Large intestine (tissue), 12 donors: ENCODE results near the gene CTSV. TPM values are rescaled to one million over a fixed set of nuclear protein-coding genes. Genes with fewer than 3 reads are reported as not detected.
A peak's percentile ranks its signal among the peaks of the same experiment; 100 is the strongest.
"Not testable (repeated sequence)": the region's sequence is repeated elsewhere in the genome, so short reads cannot be mapped to it uniquely, and the experiment has no call there.

Experiments used
- DNase-seq, 2 donors: peaks; one replicate each; pipeline versions ENCODE4 v3.0.0 to v3.0.0-alpha.2; 2013
- H3K27ac ChIP-seq: one replicate; pipeline ENCODE4 v1.5.1; 2013; ENCODE audit warnings: low read length
- H3K27me3 ChIP-seq: 2 replicates; pipeline ENCODE4 v1.6.1; 2013; ENCODE audit warnings: low read length; ENCODE audit not compliant: control insufficient read depth, insufficient read depth
- H3K36me3 ChIP-seq: 2 replicates; pipeline ENCODE4 v1.6.1; 2013; ENCODE audit warnings: low read length; ENCODE audit not compliant: control insufficient read depth, insufficient read depth
- H3K4me1 ChIP-seq: one replicate; pipeline ENCODE4 v1.6.1; 2013; ENCODE audit warnings: low read length; ENCODE audit not compliant: control insufficient read depth, insufficient read depth
- H3K4me3 ChIP-seq: one replicate; pipeline ENCODE4 v1.5.1; 2013; ENCODE audit warnings: low read length
- H3K9me3 ChIP-seq: one replicate; pipeline ENCODE4 v1.6.1; 2013; ENCODE audit warnings: mild to moderate bottlenecking, low read depth, low read length, moderate library complexity; ENCODE audit not compliant: control insufficient read depth
- WGBS: methylation state at CpG from one replicate; pipeline ENCODE4 v1.1.5; 2013; ENCODE audit warnings: low lambda C conversion rate; ENCODE audit not compliant: insufficient coverage; 5-methylcytosine and 5-hydroxymethylcytosine counted together
- long read RNA-seq, 11 donors: transcript quantifications; one replicate each; lab custom pipeline, GENCODE V29; 2026
- polyA plus RNA-seq: library from polyadenylated mRNA; unstranded; fragments of 120-200 nt; gene quantifications from one replicate; pipeline ENCODE4 v1.2.1, GENCODE V29; 2013

Gene CTSV
- 19.9 TPM for polyA plus RNA-seq
- long read RNA-seq, donor 1, transcript CTSV-201 (8 exons, 1,546 nt) = major isoform, 32 of 101 reads
- long read RNA-seq, donor 1, partial matches to known transcripts = 69 of 101 reads
- long read RNA-seq, donor 1, other reads (novel, unspliced or antisense) = 0 of 101 reads
- long read RNA-seq, donor 2, transcript CTSV-201 (8 exons, 1,546 nt) = major isoform, 59 of 175 reads
- long read RNA-seq, donor 2, partial matches to known transcripts = 111 of 175 reads
- long read RNA-seq, donor 2, other reads (novel, unspliced or antisense) = 5 of 175 reads
- long read RNA-seq, donor 3 = 0 reads
- long read RNA-seq, donor 4, transcript CTSV-201 (8 exons, 1,546 nt) = major isoform, 9 of 24 reads
- long read RNA-seq, donor 4, partial matches to known transcripts = 15 of 24 reads
- long read RNA-seq, donor 4, other reads (novel, unspliced or antisense) = 0 of 24 reads
- long read RNA-seq, donor 5, partial matches to known transcripts = 0 of 1 reads
- long read RNA-seq, donor 5, other reads (novel, unspliced or antisense) = 0 of 1 reads
- long read RNA-seq, donor 6, transcript CTSV-201 (8 exons, 1,546 nt) = major isoform, 7 of 7 reads
- long read RNA-seq, donor 6, partial matches to known transcripts = 0 of 7 reads
- long read RNA-seq, donor 6, other reads (novel, unspliced or antisense) = 0 of 7 reads
- long read RNA-seq, donor 7, partial matches to known transcripts = 5 of 9 reads
- long read RNA-seq, donor 7, other reads (novel, unspliced or antisense) = 0 of 9 reads
- long read RNA-seq, donor 8, transcript CTSV-201 (8 exons, 1,546 nt) = major isoform, 62 of 227 reads
- long read RNA-seq, donor 8, partial matches to known transcripts = 165 of 227 reads
- long read RNA-seq, donor 8, other reads (novel, unspliced or antisense) = 0 of 227 reads
- long read RNA-seq, donor 9, transcript CTSV-201 (8 exons, 1,546 nt) = major isoform, 76 of 169 reads
- long read RNA-seq, donor 9, partial matches to known transcripts = 85 of 169 reads
- long read RNA-seq, donor 9, other reads (novel, unspliced or antisense) = 8 of 169 reads
- long read RNA-seq, donor 10, transcript CTSV-201 (8 exons, 1,546 nt) = major isoform, 9 of 24 reads
- long read RNA-seq, donor 10, partial matches to known transcripts = 15 of 24 reads
- long read RNA-seq, donor 10, other reads (novel, unspliced or antisense) = 0 of 24 reads
- long read RNA-seq, donor 11, transcript CTSV-201 (8 exons, 1,546 nt) = major isoform, 31 of 58 reads
- long read RNA-seq, donor 11, partial matches to known transcripts = 27 of 58 reads
- long read RNA-seq, donor 11, other reads (novel, unspliced or antisense) = 0 of 58 reads

GRCh38 chr9:97038611-97039513 is at the start of gene CTSV:
CTSV (minus strand) TSS chr9:97039142; CDS start chr9:97038043, 1,099 bp downstream.
- Histone ChIP-seq H3K4me3 (peak within 1 kb of the TSS; percentile 72), H3K4me1 (peaks cover 7% of the 10 kb centered on the region), H3K27ac (peak within 1 kb of the TSS; percentile 75), H3K36me3 (no peaks in the 10 kb centered on the region), H3K27me3 (peaks cover 11% of the 10 kb centered on the region), H3K9me3 (peaks cover 2% of the 10 kb centered on the region)
- peak; percentile 92 to 96 for DNase-seq
- no CpG with 5 or more reads among the region's 80 CpGs for WGBS

GRCh38 chr9:97087668-97088215 is 48.8 kb upstream of the CTSV start:
- not testable (repeated sequence) for H3K4me3 ChIP-seq, H3K27ac ChIP-seq, H3K36me3 ChIP-seq, H3K9me3 ChIP-seq, DNase-seq, H3K4me1 ChIP-seq
- WGBS = no CpG with 5 or more reads among the region's 3 CpGs
- peaks cover 10% of the 10 kb centered on the region for H3K27me3 ChIP-seq

- H3K9me3 ChIP-seq, H3K4me3 ChIP-seq, DNase-seq, H3K27ac ChIP-seq, H3K4me1 ChIP-seq, H3K36me3 ChIP-seq: not testable (repeated sequence)
- WGBS = 85% methylated on average over 2 of the region's 6 CpGs
- peaks cover 18% of the 10 kb centered on the region for H3K27me3 ChIP-seq
These were observed 45.6 kb upstream of the CTSV start for GRCh38 chr9:97084562-97084991.

- Histone ChIP-seq H3K27me3 (peaks cover 37% of the 10 kb centered on the region), H3K27ac (no peak overlapping the region), H3K4me3 (no peak overlapping the region), H3K4me1 (no peaks in the 10 kb centered on the region), H3K36me3 (no peaks in the 10 kb centered on the region), H3K9me3 (peaks cover 9% of the 10 kb centered on the region)
- WGBS = no CpG with 5 or more reads among the region's 25 CpGs
- DNase-seq = no peak
These were observed 39.4 kb upstream of the CTSV start for GRCh38 chr9:97078362-97078761.

GRCh38 chr9:97077452-97078295 is 38.7 kb upstream of the CTSV start:
- no peak for DNase-seq
- Histone ChIP-seq H3K27ac (no peak overlapping the region), H3K4me3 (peak overlapping the region; percentile 1), H3K27me3 (peaks cover 37% of the 10 kb centered on the region), H3K9me3 (peaks cover 9% of the 10 kb centered on the region), H3K4me1 (no peaks in the 10 kb centered on the region), H3K36me3 (no peaks in the 10 kb centered on the region)
- no CpG with 5 or more reads among the region's 37 CpGs for WGBS

- H3K27me3 ChIP-seq = peaks cover 37% of the 10 kb centered on the region
- not testable (repeated sequence) for H3K27ac ChIP-seq, H3K36me3 ChIP-seq, H3K9me3 ChIP-seq, DNase-seq, H3K4me1 ChIP-seq
- WGBS = no CpG with 5 or more reads among the region's 56 CpGs
- H3K4me3 ChIP-seq = peak overlapping the region; percentile 11
These were observed 37.9 kb upstream of the CTSV start for GRCh38 chr9:97076731-97077451.

- H3K36me3 ChIP-seq = no peaks in the 10 kb centered on the region
- DNase-seq = no peak
- H3K27ac ChIP-seq = no peak overlapping the region
- peaks cover 10% of the 10 kb centered on the region for H3K4me1 ChIP-seq
- H3K27me3 ChIP-seq = peaks cover 37% of the 10 kb centered on the region
- no peak overlapping the region for H3K4me3 ChIP-seq
- no CpG with 5 or more reads among the region's 11 CpGs for WGBS
- H3K9me3 ChIP-seq = peaks cover 9% of the 10 kb centered on the region
These were observed 37.3 kb upstream of the CTSV start for GRCh38 chr9:97076238-97076637.

GRCh38 chr9:97075289-97075985 is 36.5 kb upstream of the CTSV start:
- peaks cover 36% of the 10 kb centered on the region for H3K27me3 ChIP-seq
- H3K27ac ChIP-seq = no peak overlapping the region
- 84% methylated on average over 2 of the region's 6 CpGs for WGBS
- H3K4me3 ChIP-seq = no peak overlapping the region
- peaks cover 9% of the 10 kb centered on the region for H3K9me3 ChIP-seq
- H3K4me1 ChIP-seq = peaks cover 11% of the 10 kb centered on the region
- DNase-seq = no peak
- H3K36me3 ChIP-seq = no peaks in the 10 kb centered on the region
